Measurements from ENCODE around the gene FBXL5.
"Not testable (repeated sequence)": the region's sequence is repeated elsewhere in the genome, so short reads cannot be mapped to it uniquely, and the experiment has no call there.

Gene FBXL5

GRCh38 chr4:15638418-15638817 is 16.7 kb downstream of the FBXL5 start:
- no peak for DNase-seq

- no peak for DNase-seq
These were observed 18.3 kb downstream of the FBXL5 start for GRCh38 chr4:15636818-15637217.

DNA sequence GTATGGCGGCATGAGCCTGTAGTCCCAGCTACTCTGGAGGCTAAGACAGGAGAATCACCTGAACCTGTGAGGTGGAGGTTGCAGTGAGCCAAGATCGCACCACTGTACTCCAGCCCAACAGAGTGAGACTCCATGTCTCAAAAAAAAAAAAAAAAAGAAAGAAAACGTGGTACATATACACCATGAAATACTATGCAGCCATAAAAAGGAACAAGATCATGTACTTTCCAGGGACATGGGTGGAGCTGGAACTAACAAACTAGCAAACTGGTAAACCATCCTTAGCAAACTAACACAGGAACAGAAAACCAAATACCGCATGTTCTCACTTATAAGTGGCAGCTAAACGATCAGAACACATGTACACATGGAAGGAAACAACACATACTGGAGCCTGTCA is 37.8 kb downstream of the FBXL5 start:
- not testable (repeated sequence) for DNase-seq

GRCh38 chr4:15614891-15615290 is 40.3 kb downstream of the FBXL5 start:
- not testable (repeated sequence) for DNase-seq

DNA sequence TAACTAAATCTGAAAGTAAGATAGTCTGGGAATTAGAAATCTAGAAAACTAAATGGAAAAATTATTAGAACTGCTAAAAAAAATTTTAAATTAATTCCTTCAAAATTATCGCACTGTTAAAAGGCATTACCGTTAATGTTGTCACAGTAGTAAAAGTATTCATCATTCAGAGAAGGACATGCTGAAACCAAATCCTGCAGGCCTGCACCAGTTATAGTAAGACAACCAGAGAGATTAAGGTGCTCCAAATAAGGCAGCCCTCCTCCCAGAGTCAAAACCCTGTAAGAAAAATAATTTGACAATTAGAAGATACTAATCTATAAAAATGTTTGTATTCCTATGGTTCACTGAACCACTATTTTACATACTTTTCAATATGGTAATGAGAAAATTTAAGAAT is 43.0 kb downstream of the FBXL5 start:
- DNase-seq: no peak

DNA sequence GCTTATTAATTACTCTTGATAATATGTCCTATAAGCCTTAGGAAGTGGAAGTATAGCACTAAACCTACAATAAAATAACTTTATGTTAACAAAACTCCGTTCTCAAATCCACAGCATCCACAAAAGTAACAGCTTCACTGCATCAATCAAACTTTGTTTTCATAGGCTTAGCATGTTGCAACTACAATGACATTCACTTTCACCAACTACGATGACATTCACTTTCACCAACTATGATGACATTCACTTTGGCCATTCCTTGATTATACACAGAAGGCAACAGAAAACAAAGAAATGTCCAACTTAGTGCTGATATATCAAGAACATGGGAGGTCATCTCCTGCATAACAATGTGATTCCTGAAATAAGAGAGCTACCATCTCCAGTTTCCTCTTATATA is 44.3 kb downstream of the FBXL5 start:
- DNase-seq: no peak

DNA sequence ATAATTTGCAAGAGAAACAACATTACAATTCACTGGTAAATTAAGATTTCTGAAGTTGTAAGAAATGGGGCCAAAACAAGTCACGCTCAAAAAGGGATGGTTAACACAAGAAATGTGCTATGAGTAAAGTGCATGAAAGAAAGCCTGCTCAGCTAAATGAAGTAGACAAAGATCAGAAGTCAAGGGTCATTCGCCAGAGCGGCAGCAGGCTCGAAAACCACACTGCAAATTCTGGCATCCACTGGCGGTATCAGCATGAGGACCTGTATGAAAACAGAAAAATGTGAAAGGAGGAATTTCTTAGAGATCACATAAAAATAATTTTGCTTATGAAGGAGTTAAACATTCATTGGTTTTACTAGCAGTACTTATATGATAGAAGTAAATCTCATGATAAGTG is 49.6 kb downstream of the FBXL5 start:
- DNase-seq: no peak

GRCh38 chr4:15601862-15602261 is 53.3 kb downstream of the FBXL5 start:
- no peak for DNase-seq

- no peak for DNase-seq
These were observed 55.0 kb downstream of the FBXL5 start for GRCh38 chr4:15600176-15600575.

DNA sequence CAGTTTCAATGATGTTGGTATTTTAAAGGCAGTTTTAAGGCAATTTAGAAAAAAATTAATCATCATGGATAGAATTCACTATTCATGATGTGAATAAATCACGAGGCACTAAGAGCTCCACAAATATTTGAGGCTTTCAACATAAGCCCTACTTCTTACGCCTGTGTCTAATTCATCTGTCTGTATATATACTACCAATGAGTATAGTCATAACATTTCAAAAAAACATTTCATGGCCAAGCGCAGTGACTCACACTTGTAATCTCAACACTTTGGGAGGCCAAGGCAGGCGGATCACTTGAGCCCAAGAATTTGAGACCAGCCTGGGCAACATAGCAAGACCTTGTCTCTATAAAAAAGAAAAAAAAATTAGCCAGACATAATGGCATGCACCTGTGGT is 56.5 kb downstream of the FBXL5 start:
- DNase-seq: no peak

- DNase-seq: no peak
These were observed 62.4 kb downstream of the FBXL5 start for GRCh38 chr4:15592799-15593198.

DNA sequence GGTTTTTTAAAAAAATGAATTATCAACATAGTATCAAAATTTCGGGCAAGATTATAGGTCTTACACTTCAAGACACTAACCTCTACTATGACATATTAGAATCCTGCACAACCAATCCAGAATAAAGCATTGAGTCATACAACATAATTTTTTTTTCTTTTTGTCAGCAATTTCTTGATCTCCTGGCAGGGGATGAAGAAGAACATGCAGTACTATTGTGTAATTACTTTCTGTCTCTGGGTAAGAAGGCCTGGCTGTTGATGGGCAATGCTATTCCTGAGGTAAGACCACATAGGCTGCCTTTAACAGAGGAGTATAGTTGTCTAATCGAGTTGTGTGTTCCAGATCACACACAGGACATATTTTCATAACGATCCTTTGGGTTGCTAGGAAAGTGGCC is 67.5 kb downstream of the FBXL5 start:
- DNase-seq: no peak

DNA sequence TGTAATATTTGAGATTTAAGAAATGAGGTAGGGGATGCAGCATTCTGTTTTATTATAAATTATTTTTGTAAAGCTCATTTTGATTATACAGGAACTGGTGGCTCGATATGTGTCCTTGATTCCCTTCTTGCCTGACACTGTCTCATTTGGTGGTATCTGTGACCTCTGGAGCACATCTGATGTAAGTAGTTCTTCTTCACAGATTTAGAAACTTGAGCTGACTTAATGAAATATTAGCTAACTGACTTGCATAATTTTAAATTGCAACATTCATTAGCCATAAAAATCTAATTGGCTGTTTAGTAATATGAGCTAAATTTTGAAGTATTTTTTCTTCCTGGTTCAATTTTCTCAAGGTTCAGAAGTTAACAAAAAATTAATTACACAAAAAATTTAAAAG is 69.1 kb downstream of the FBXL5 start:
- DNase-seq: no peak

DNA sequence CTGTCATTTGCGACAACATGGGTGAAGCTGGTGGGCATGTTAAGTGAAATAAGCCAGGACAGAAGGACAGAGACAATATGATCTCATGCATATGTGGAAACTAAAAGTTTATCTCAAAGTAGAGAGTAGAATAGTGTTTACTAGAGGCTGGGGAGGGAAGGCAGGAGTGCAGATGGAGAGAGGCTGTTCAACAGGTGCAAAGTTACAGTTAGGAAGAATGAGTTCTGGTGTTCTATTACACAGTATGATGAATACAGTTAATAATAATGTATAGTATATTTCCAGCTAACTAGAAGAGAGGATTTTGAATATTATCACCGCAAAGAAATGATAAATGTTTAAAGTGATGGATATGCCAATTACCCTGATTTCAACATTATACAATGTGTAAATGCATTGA is 69.8 kb downstream of the FBXL5 start:
- DNase-seq: no peak

DNA sequence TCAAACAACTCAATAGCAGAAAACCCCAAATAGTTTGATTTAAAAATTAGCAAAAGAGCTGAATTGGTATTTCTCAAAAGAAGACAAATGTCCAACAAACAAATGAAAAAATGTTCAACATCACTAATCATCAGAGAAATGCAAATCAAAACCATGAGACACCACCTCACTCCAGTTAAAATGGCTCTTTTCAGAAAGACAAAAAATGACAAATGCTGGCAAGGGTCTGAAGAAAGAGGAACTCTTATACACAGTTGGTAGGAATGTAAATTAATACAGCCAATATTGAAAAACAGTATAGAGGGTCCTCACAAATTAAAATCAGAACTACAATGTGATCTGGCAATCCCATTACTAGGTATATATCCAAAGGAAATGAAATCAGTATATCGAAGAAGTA is 70.4 kb downstream of the FBXL5 start:
- no peak for DNase-seq

GRCh38 chr4:15577508-15577907 is 77.6 kb downstream of the FBXL5 start:
- no peak for DNase-seq

- DNase-seq: no peak
These were observed 79.2 kb downstream of the FBXL5 start for GRCh38 chr4:15575966-15576365.

- no peak for DNase-seq
These were observed 85.4 kb downstream of the FBXL5 start for GRCh38 chr4:15569746-15570145.

DNA sequence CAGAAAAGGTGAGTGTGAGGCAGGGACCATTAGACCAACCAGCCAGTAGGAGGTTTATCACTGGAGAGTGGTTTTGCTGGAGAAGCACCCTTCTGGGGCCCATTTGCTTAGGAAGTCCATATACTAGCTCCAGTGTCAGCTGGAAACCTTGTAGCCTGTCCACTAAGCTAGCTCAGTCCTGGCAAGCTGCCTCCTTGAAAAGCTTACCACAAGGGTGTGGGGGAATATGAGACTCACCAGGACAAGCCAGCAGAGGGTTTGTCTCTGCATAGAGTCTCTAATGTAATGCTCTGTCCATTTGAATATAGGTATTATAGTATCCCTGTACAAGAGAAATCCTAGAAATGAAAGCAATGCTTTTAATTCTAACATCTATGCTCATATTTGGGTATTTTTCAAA is 86.3 kb downstream of the FBXL5 start:
- no peak for DNase-seq

DNA sequence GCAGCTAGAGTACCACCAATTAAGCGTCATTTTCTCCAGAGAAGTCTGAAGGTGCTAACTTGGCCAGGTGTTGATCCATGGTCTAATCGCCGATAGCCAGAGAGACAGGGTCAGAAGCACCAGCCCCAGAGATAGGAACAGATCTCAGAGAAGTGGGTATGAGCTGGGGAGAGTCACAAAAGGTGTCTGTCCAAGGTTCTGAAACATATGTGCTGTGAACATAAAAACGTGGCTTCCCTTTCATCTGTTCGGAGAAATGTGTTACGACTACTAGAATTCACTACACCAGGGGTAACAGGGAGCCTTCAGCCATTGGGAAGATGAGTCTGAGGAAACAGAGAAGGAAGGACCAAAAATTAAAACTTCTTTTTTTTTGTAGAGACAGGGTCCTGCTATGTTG is 91.3 kb downstream of the FBXL5 start:
- no peak for DNase-seq

DNA sequence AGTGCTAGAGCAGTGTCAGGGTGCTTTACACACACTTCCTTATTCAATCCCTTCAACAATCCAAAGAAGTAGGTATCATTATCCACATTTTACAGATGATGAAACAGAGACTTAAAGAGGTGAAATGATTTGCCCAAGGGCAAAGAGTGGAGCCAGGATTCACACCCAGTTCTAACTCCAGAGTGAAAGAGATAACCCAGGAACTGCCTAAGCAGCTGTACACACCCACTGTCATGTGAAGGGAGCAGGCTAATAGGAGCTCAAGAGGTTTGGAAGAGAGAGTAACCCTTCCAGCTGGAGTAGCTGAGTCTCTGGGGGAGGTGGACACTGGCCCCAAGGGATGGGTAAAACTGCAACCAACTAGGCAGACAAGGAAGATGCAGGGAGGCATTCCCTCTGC is 92.5 kb downstream of the FBXL5 start:
- DNase-seq: no peak

DNA sequence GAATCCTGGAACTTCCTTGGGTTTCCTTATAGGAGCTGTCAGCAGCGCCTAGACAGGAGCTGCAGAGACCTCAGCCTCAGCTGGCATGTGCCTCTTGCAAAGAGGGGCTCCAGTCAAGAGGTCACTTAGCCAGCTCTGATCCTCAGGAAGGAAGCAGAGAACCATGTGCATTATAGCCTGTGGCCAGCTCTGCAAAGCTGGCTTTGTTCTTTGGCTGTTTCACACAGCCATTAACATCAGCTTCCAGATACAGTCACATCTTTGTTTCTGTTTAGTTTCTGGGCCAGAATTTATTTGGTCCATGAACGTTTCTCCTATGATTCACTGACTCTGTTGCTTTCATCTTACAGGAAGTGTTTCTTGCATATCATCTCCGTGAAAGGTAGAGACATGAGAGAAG is 93.0 kb downstream of the FBXL5 start:
- no peak for DNase-seq

GRCh38 chr4:15558561-15558960 is 96.6 kb downstream of the FBXL5 start:
- DNase-seq: no peak

DNA sequence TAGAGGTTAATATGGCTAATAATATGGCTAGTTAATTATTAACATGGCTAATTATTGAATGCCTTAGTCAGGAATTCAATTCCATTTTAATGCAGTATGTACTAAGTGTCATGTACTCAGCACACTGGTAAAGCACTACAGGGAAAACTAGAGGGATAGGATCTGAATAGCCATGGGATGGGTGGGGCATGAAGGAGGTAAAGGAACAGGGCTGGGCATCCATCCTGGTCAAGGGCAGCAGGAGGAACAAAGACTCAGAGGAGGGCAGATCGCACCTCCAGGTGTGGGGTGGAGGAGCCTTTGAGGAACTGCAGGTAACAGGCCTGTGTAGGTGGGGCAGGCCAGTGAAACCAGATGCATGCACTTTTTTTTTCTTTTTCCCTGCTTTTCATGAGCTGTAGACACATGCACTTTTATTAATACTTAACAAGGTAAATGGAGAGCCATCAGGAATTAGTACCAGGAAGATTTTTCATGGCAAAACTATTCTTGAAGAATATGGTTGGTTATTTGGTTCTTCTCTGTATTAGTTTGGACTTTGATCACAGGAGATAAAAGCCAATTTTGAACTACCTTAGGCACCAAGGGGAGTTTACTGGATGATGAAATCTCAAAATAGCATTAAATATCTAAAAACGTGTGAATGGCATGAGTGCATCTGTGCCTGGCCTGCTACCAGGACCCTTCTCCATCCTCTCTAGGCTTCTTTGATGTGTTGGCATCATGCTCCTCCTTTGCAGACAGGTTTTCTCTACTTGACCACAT is 97.2 kb downstream of the FBXL5 start:
- no peak for DNase-seq

GRCh38 chr4:15556511-15557092 is 98.6 kb downstream of the FBXL5 start:
- no peak for DNase-seq
